SK-N-SH (cell line): Measurements from ENCODE around the gene FCGR3B.
"Not testable (repeated sequence)": the region's sequence is repeated elsewhere in the genome, so short reads cannot be mapped to it uniquely, and the experiment has no call there.

Experiments used
- EZH2phosphoT487 ChIP-seq: fragments of 200-600 bp; sonication (generic); IDR thresholded peaks from 2 replicates; pipeline ENCODE4 v1.6.1; 2017; ENCODE audit warnings: low read depth, mixed run types, mild to moderate bottlenecking, antibody characterized with exemption, moderate library complexity, borderline replicate concordance
- FOXJ3 ChIP-seq: sonication (generic); formaldehyde crosslinking; IDR thresholded peaks from 2 replicates; pipeline ENCODE4 v1.5.1; 2020; ENCODE audit warnings: mild to moderate bottlenecking, missing genetic modification reagents
- IRF3 ChIP-seq: fragments of 150-350 bp; IDR thresholded peaks from 2 replicates; pipeline ENCODE4 v1.6.1; 2016; ENCODE audit warnings: mild to moderate bottlenecking, low read depth, low read length
- NRF1 ChIP-seq: IDR thresholded peaks from 2 replicates; pipeline ENCODE4 v1.6.1; 2012; ENCODE audit warnings: low read depth, mild to moderate bottlenecking, low read length
- PBX3 ChIP-seq: IDR thresholded peaks from 2 replicates; pipeline ENCODE4; 2012
- TEAD4 ChIP-seq: IDR thresholded peaks from 2 replicates; pipeline ENCODE4 v1.4.0; 2012; ENCODE audit warnings: mild to moderate bottlenecking, borderline replicate concordance; ENCODE audit not compliant: insufficient read depth
- TF ChIP-seq, protein P1 (sequence below): fragments of 200-600 bp; sonication (generic); IDR thresholded peaks from 2 replicates; pipeline ENCODE4 v1.6.1; 2017; ENCODE audit warnings: antibody characterized with exemption, mild to moderate bottlenecking, moderate library complexity

- TF ChIP-seq PBX3; NRF1; FOXJ3 (CRISPR knock-in tag); EZH2phosphoT487; IRF3; TEAD4: not testable (repeated sequence)
- TF ChIP-seq, protein P1, sequence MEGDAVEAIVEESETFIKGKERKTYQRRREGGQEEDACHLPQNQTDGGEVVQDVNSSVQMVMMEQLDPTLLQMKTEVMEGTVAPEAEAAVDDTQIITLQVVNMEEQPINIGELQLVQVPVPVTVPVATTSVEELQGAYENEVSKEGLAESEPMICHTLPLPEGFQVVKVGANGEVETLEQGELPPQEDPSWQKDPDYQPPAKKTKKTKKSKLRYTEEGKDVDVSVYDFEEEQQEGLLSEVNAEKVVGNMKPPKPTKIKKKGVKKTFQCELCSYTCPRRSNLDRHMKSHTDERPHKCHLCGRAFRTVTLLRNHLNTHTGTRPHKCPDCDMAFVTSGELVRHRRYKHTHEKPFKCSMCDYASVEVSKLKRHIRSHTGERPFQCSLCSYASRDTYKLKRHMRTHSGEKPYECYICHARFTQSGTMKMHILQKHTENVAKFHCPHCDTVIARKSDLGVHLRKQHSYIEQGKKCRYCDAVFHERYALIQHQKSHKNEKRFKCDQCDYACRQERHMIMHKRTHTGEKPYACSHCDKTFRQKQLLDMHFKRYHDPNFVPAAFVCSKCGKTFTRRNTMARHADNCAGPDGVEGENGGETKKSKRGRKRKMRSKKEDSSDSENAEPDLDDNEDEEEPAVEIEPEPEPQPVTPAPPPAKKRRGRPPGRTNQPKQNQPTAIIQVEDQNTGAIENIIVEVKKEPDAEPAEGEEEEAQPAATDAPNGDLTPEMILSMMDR = not testable (repeated sequence)
Measured at GRCh38 chr1:161588596-161588995, 42.4 kb downstream of the FCGR3B start.
